Heart left ventricle (tissue), 13 donors: ENCODE data around the gene GOLGA3.
"Not testable (repeated sequence)": the region's sequence is repeated elsewhere in the genome, so short reads cannot be mapped to it uniquely, and the experiment has no call there.

Experiments used
- POLR2A ChIP-seq, 2 donors: fragments of 450-650 bp; IDR thresholded peaks; one replicate each; pipeline ENCODE4 v1.6.1; 2017; ENCODE audit warnings: antibody characterized with exemption in 2 of 2, mild to moderate bottlenecking in 2 of 2, moderate library complexity in 2 of 2
- TF ChIP-seq, protein P1 (sequence below), 12 donors: fragments of 200-600 bp; sonication (generic) in 4 of 12; IDR thresholded peaks; one replicate each; pipeline versions ENCODE4 v1.5.0 to v1.8.0; 2018 to 2022; ENCODE audit warnings: antibody characterized with exemption in 12 of 12, mild to moderate bottlenecking in 5 of 12
- donor health status: ischemic (EF 13 %, LVEDD 7.1; RV severe dilation, severe dysfunction).
- donor health status: DM: no; HTN: yes; CAD: no.
- donor health status: DM: no; HTN: no; CAD: no.
- donor health status: ischemic (EF 25% LVEDD 6.9; RV normal size, moderate dysfunction).
- donor health status: ischemic (EF 25% LVEDD 5.7; RV mildly dilated, moderate dysfunction).
- donor health status: ischemic (EF 35%, LVEDD 5.7; RV mildly dilated, moderate dysfunction).
- donor health status: nonischemic (EF 11% LVEDD 7.7; RV severe dilation, severe dysfunction).
- donor health status: DM: yes; HTN: yes; CAD: no.
- donor health status: PGD.
- donor health status: ischemic (EF 29% LVEDD 5.4; RV normal size, mild dysfunction).
- donor health status: nonischemic (EF 23%, LVEDD 6.1; RV moderate dilation, normal function).

DNA sequence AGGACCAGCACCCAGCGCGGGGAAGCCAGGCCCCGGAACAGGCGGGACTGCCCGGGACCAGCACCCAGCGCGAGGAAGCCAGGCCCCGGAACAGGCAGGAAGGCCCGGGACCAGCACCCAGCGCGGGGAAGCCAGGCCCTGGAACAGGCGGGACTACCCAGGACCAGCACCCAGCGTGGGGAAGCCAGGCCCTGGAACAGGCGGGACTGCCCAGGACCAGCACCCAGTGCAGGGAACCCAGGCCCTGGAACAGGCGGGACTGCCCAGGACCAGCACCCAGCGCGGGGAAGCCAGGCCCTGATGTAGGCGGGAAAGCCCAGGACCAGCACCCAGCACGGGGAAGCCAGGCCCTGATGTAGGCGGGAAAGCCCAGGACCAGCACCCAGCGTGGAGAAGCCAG lies 46.0 kb upstream of the GOLGA3 start:
- TF ChIP-seq, protein P1, sequence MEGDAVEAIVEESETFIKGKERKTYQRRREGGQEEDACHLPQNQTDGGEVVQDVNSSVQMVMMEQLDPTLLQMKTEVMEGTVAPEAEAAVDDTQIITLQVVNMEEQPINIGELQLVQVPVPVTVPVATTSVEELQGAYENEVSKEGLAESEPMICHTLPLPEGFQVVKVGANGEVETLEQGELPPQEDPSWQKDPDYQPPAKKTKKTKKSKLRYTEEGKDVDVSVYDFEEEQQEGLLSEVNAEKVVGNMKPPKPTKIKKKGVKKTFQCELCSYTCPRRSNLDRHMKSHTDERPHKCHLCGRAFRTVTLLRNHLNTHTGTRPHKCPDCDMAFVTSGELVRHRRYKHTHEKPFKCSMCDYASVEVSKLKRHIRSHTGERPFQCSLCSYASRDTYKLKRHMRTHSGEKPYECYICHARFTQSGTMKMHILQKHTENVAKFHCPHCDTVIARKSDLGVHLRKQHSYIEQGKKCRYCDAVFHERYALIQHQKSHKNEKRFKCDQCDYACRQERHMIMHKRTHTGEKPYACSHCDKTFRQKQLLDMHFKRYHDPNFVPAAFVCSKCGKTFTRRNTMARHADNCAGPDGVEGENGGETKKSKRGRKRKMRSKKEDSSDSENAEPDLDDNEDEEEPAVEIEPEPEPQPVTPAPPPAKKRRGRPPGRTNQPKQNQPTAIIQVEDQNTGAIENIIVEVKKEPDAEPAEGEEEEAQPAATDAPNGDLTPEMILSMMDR (IDR thresholded peaks at IDR 0.05): not testable (repeated sequence)
- not testable (repeated sequence) for TF ChIP-seq POLR2A (IDR thresholded peaks at IDR 0.05)
